Fibroblast of skin of scalp (primary cell): ENCODE measurements around the gene MFSD6.
"Not testable (repeated sequence)": the region's sequence is repeated elsewhere in the genome, so short reads cannot be mapped to it uniquely, and the experiment has no call there.

Experiments
- DNase-seq: peaks from one replicate; pipeline ENCODE4 v3.0.0-alpha.2; 2013

The MFSD6 gene

DNA sequence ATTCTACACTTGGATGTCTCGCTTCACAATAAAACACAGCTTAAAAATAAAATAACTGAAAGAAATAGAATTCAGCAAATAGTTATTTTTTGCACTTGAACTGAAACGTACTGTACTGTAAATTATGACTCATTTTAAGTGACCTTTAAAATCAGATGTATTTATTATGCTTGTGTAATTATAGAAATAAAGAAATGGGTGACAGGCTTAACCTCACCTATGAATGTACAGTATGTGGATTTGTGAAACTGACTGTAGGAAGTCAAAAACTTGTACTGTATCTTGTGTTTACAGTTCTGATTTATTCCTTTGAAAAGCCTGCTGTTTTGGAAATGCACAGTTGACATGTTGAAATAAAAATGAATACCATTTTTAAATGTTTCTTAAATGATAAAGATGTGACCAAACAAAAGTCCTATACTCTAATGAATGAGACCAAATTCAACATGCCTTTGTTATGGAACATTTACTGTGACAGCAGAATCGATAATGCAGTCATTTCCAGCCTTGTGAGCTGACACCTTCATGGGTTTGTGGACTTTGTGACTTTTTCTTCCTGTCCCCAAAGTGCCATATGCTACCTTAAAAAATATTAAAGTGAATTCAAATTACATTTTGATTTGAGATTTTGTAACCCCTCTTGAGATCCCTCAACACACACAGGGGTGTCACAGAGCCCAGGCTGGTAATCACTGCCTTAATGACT, 93.7 kb downstream of the MFSD6 start:
- no peak for DNase-seq

DNA sequence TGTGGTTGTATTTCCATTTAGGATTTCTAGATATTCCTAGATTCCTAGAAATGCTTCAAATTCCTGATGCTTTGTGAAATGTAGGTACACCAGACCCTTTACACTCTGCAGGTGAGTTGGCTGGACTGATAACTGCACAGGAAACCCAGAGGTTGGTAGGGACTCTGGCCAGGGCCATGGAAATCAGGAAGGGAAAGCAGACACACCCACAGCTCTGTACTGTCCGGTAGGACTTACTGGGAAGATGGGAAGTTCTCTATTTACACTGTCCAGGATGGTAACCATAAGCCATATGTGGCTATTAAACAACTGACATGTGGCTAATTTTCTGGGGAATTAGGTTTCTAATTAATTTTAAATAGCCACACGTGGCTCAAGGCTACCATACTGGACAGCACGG, 94.9 kb downstream of the MFSD6 start:
- no peak for DNase-seq

DNA sequence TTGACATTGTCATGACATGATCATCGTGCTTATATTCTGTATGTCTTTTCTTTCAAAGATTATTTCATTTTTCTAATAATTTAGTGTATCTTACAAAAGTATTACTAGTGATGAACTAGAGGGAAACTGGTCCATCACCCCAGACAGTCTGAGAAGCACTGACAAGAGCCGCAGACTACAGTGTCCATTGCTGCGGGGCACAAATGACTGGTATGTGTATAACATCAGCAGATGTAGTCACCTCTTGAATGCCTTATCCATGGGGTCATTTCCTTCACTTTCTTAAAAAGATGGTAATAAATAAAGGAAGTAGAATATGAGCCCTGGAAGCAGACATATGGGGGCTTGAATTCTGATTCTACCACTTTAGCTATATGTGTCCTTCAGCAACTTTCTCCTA, 96.8 kb downstream of the MFSD6 start:
- no peak for DNase-seq

DNA sequence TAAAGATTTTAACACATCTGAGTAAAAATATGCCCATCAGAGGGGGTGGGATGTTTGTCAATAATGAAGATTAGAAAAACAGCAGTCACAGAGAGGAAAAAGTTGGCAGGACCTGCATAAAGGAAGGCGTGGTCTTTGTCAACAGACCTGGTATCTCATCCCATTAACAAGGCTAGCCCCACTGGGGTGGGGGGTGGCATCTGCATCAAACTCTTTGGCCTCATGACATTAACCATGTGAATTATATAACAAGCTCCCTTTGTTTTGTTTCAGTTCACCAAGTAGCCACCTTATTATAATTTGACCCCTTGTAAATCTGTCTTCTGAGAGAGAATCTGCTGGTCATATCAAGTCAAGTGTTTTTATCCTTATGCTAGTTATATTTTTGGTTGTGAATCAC, 97.5 kb downstream of the MFSD6 start:
- no peak for DNase-seq

DNA sequence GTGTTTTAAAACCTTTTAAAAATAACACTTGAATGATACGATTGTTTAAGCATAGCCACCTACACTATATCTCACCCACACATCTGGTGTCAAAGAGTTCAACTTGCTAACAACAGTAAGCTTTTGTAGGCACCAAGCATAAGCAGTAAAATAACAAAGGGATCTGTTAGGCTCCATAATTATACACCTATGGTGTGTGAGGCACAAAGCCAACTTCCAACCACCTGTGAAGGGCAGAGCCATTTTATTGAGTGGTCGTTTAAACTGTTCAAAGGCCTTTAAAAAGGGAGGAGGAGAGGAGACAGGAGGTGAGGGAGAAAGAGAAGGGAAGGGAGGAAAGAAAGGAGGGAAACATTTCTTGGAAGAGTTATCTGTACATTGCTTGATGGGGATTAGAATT, 98.5 kb downstream of the MFSD6 start:
- no peak for DNase-seq

DNA sequence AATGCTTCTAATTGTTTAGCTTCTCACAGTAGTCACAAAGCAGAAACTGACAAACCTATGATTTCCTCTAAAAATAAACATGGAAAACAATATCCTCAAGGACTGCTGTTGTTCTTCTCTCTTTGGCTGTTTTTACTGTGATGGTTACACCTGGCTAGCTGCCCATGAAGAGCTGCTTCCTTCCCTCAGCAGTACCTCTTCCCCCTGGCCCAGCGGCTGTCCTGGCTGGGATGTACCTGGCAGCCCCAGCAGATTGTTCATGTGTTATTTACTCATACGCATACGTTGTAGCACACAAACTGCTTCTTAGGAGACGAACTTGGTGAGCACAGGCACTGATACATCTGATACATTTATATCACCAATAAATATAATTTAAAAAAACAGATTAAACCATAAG, 99.0 kb downstream of the MFSD6 start:
- no peak for DNase-seq

DNA sequence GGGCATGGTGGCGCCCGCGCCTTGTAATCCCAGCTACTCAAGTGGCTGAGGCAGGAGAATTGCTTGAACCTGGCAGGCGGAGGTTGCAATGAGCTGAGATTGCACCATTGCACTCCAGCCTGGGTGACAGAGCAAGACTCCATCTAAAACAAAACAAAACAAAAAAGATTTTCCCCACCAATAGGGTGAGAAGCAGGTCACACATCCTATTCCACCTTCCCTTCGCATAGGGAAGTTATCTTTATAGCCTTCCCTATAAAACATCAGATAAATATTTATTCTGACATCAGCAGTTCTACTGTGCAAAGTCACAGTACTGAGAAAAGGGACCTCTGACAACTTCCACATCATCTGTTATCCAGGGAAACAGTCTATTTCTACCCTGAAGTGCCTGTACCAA, 101.7 kb downstream of the MFSD6 start:
- DNase-seq, result not testable (repeated sequence)

DNA sequence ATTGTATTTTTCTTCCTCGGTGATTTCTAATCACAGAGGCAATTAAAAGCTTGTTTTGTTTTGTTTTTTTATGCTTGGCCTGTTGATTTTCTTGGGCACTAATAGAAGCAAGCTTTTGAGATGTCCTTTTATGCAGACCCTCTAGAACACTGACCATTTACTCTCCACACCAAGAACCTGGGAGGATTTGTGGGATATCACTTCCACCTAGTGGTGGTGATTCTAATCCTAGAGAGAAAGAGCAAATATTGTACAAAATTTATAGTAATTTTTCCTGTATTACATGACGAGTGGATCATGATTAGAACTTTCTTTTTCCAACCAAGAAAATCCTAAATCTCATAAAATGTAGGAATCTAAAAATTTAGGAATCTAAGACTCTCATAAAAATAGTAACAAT, 102.9 kb downstream of the MFSD6 start:
- peak; percentile 44 for DNase-seq

- no peak for DNase-seq
Measured at GRCh38 chr2:190512539-190513095, 104.5 kb downstream of the MFSD6 start.

DNA sequence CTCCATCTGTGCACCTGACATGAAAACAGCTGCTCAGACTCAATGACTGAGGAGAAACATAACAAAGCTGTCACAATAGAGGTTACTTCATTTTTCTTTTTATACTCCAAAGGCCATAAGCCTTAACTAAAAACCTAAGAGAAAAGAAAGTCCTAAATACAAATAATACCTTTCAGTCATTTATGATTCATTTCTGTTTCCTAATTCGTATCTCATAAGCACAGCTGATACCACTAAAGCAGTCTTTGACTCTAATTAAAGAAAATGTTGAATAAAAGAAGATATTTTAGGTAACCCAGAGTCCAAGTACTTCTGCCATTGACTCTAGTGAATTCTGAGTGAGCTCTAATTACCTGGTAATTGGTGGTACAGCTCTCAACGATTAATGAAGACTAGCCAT, 105.7 kb downstream of the MFSD6 start:
- no peak for DNase-seq

- peak; percentile 10 for DNase-seq
Measured at GRCh38 chr2:190514676-190515075, 106.5 kb downstream of the MFSD6 start.

DNA sequence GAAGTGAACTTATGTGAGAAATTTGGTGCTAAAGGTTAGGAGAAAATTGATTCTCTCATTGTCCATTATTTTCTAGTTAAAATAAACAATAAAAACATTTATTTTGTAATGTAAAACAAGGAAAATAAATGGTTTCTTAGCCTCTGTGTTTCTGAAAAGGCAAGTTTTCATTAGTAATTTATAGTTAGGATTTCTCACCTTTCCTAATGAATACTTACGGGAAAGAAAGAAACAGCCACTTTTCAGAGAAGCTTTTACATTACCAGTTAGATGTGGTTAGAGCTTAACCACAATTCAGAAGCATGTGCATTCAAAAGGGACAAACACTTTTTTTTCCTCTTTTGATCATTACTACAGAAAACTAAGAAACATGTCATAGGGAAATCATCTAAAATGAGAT, 107.5 kb downstream of the MFSD6 start:
- DNase-seq, result no peak

DNA sequence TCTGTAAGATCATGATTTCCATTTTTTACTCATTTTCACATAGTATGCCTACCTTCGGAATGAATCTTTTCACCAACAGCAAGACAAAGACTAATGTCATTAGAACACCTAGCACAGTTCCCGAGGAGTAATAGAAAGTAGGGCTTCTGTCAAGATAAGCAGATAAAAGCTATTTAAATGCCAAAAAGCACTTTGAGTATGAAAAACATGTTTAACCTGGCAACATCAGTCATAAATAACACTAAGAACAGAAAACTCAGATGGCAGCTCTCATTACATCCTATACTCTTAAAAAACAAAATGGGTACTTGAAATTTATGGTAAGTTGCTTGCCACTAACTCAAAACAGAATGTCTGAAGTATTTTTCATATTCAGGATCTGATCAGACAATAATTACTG, 109.3 kb downstream of the MFSD6 start:
- DNase-seq, result no peak

DNA sequence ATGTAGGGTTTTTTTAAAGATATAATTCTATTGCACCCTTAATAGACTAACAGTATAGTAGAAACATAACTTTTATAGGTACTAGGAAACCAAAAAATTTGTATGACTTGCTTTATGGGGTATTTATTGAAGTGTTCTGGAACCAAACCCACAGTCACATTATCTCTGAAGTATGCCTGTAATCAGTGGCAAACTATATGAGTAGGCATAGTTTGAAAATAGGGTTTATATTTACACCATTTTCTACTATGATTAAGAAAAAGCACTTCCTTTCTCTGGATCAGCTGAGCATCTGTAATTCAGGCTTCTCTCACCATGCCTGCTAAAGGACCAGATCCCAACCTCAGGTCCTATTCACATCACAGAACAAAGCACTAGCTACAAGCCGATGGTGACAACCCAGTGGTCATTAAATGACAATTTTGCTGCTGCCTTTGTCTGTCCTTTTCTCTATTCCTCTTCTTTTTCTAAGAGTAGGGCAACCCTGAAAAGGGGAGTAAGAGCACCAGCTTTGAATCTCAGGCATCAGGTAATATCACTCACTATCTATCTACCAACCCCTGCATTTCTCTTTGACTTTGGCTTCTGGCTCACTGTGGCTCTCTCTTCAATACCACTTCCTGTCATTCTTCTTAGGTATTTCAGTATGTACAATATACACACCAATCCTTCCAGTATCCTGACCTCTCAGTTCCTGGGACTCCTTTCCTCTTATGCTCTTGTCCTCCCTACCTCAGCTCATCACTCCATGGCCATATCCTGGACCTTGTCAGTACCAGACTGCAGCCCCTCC, 112.0 kb downstream of the MFSD6 start:
- DNase-seq, result no peak

GRCh38 chr2:190524928-190525327, 116.8 kb downstream of the MFSD6 start:
- no peak for DNase-seq

DNA sequence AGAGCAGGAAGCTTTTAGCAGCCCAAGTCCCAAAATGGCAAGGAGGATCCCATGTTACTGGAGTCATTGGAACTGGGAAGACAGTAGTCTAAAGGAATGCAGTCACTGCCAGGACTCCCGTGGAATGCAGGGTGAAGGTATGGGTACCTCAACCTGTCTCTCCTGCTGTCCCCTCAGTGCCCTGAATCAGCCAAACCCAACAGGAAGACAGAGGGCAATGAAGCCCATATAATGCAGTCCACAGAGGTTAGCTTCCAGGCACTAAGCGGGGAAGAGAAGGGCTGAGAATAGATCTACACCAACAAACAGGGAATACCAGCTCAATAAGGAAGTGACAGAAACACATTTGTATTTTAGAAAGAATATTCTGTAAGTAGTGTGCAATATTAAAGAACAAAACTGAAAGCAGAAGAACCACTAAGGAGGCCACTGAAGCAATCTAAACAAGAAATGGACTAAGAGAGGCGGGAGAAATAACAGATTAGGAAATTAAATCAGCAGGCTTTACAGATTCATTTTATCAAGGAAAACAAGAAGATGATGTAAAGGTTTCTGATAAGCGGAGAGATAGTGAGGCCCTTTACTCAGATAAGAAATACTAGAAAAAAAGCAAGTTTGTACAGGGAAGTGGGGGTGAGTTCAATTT, 118.1 kb downstream of the MFSD6 start:
- no peak for DNase-seq

GRCh38 chr2:190527214-190527613, 119.1 kb downstream of the MFSD6 start:
- no peak for DNase-seq

DNA sequence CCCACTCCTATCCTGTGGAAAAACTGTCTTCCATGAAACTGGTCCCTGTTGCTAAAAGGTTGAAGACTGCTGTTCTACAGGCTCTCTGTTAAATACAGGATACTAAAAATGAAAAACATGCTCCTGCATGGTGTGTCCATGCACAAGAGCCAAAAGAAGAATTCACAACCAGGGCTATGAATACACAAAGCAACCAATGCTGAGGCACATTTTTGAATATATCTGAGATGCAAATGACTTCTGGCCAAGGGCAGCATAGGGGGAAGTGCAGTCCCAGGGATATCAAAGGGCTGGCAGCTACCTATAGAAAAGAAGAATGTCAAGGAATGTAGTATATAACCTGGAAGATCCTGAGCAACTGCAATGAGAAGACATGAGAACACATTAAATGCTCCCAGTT, 119.8 kb downstream of the MFSD6 start:
- DNase-seq, result no peak

GRCh38 chr2:190528521-190529001, 120.4 kb downstream of the MFSD6 start:
- DNase-seq, result peak; percentile 63

DNA sequence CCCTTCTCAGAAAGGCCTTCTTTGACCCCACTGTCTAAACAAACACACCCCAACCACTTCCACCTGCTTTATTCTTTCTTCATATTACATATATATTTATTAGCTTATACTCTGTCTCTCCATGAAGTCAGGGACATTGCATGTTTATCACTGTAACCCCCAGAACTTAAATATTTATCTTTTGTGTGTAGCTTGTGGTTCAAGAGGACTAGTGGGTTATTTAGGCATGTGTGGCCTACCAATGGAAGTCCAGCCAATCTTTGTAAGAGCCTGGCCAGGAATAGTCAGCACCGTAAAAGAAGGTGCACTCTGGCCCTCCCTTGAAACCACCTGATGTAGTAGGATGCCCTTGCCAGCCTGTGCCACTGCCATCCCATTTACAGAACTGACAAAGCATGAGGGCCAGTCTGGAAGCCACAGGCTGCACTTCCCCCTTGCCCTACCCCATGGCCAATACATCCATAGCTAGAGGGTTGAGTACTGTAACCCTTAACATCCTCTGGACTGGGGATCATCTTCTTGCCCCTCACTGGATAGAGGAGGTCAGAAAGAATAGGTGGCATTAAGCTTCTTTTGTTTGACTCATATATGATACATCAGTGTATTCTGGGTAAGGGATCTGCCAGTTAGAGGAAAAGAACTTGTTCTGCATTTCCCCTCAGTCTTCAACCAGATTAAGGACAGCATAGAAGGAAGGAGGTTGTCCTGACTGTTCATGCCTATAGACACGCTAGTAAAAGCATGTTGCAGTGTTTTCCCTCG, 121.5 kb downstream of the MFSD6 start:
- DNase-seq, result no peak

DNA sequence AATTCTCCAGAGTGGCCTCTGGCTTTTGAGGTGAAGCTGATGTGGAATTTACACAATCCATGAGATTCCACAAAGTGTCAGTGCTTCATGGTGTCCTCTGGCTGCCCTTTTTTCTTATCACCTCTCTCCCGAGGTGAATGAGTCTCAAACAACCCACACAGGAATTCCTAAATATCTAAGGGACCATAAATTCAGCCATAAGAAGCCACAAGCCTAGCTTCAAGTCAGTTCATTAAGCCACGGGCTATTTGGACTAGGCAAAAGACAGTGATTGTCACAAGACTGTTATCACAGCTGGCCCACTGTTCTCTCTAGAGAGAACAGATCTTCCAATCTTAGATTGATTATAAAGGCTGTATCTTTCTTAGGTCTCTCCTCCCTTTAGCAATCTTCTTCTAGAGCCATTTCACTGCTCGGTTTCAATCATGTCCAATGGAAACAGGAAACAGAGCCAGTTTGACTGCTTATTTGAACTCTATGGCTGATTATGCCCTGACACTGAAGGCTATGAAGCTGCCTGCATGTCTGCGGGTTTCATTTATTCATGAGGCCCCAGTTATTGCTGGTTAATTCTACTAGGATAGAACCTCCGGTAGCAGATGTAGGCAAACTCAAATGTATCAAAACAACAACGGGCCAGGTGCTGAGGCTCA, 122.2 kb downstream of the MFSD6 start:
- DNase-seq, result peak; percentile 33

- no peak for DNase-seq
Measured at GRCh38 chr2:190532581-190532980, 124.4 kb downstream of the MFSD6 start.
